Uterus (tissue), 2 donors: ENCODE measurements around the gene CLMN.

Experiments used
- POLR2A ChIP-seq, 2 donors: fragments of 450-650 bp; IDR thresholded peaks; one replicate each; pipeline ENCODE4 v1.6.1; 2016; ENCODE audit warnings: antibody characterized with exemption in 2 of 2, mild to moderate bottlenecking in 1 of 2, moderate library complexity in 1 of 2
- TF ChIP-seq, protein P1 (sequence below), 4 experiments: fragments of 200-600 bp in 2 of 4; fragments of 450-650 bp in 2 of 4; sonication (generic) in 2 of 4; IDR thresholded peaks; one replicate each; pipeline ENCODE4 v1.5.1; 2016 to 2019; ENCODE audit warnings: antibody characterized with exemption in 4 of 4, mild to moderate bottlenecking in 2 of 4, moderate library complexity in 1 of 4

GRCh38 chr14:95193081-95193480, 126.6 kb downstream of the CLMN start:
- TF ChIP-seq, protein P1, sequence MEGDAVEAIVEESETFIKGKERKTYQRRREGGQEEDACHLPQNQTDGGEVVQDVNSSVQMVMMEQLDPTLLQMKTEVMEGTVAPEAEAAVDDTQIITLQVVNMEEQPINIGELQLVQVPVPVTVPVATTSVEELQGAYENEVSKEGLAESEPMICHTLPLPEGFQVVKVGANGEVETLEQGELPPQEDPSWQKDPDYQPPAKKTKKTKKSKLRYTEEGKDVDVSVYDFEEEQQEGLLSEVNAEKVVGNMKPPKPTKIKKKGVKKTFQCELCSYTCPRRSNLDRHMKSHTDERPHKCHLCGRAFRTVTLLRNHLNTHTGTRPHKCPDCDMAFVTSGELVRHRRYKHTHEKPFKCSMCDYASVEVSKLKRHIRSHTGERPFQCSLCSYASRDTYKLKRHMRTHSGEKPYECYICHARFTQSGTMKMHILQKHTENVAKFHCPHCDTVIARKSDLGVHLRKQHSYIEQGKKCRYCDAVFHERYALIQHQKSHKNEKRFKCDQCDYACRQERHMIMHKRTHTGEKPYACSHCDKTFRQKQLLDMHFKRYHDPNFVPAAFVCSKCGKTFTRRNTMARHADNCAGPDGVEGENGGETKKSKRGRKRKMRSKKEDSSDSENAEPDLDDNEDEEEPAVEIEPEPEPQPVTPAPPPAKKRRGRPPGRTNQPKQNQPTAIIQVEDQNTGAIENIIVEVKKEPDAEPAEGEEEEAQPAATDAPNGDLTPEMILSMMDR (IDR thresholded peaks at IDR 0.05), result no peak
- TF ChIP-seq POLR2A (IDR thresholded peaks at IDR 0.05), result no peak
